ENCODE data around the gene GABRB3.

GABRB3 gene

DNA sequence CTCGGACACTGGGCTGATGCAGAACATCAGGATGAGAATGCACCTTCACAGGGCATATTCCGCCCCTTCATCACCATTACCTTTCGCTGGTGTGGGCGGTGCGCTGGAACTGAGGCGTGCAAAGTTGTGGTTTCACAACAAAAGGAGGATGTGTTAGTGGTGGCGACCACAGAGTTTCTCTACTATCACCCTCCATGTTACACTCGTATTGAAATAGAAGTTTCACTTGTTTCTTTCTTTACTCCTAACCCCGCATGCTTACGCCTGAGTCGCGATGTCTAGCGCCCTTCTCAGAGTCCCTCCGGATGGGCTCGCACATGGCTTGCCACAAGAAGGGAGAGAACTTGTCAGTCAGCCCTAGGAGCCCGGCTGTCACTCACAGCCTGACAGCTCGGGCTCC, 148.7 kb downstream of the GABRB3 start:
- DNase-seq = no peak

- no peak for DNase-seq
Measured at GRCh38 chr15:26623071-26623470, 149.8 kb downstream of the GABRB3 start.

DNA sequence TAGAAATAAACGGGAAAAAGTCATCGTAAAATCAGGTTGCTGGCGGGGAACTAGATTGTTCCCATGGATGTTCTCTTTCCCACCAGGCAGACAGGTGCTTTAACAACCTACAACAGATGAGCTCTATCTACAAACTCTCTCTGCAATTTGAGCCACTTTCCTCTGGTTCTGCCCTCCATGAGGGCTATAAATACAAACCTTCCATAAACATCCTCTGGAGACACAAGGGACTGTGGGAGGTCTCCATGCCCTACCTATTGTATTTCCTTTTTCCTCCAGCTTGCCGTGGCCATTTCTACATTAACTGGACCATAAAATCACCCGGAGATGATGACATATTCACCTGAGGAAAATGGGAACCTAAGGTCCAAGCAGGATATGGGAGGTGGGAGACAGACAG, 151.1 kb downstream of the GABRB3 start:
- DNase-seq = no peak

DNA sequence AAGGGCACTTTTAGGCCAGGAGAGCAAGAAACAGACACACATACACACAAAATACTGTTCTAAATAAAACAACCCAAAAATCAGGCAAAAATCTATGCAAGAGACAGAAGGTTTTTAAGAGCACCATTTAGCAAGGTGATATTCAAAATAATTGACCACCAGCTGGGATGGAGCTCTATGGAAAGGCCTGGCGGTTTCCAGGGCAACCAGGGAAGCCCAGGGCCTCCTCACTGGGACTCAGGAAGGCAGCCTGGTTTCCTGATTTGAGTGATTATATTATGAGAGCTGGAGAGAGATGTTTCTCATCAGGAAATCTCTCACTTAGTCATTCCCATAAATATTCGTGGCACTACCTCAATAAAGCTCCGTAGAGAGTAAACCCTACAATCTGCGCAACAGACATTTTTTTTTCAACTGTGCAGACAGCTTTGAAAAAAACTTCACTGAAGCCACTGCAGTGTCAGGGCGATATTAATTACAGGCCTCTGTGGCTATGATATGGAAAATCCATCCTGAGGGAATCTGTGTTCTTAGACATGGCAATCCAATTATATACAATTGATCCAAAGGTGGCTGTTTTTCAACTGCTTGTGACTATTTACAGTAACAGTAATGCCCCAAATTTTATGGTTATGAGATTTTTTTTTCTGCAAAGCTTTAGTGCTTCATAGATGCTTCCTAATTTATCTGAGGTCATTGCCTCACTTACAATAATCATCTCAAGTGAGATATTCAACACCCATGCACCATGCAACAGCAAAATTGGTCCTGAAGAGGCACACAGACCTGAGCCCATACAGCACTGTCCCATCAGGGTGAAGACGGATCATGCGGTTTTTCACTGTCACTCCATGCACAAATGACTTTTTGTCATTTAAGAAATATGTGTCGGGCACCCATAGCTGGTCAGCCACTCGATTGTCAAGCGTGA, 152.1 kb downstream of the GABRB3 start:
- DNase-seq = no peak

DNA sequence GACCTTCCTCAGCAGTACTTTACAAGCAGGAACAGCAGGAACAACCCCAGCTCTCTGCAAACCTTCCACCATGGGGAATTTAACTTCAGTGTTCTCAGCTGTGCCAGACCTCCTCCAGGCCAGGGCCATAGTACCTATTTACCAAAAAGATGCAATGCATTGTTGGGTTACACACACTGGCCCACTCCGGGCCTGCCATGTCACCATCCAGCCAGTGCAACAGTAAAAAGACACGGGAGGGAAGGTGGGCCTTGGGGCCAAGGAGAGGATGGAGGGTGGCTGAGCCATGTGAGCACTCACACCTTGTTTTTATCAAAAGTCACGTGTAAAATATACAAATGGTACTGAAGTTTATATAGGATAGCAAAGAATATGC, 157.0 kb downstream of the GABRB3 start:
- DNase-seq = no peak

DNA sequence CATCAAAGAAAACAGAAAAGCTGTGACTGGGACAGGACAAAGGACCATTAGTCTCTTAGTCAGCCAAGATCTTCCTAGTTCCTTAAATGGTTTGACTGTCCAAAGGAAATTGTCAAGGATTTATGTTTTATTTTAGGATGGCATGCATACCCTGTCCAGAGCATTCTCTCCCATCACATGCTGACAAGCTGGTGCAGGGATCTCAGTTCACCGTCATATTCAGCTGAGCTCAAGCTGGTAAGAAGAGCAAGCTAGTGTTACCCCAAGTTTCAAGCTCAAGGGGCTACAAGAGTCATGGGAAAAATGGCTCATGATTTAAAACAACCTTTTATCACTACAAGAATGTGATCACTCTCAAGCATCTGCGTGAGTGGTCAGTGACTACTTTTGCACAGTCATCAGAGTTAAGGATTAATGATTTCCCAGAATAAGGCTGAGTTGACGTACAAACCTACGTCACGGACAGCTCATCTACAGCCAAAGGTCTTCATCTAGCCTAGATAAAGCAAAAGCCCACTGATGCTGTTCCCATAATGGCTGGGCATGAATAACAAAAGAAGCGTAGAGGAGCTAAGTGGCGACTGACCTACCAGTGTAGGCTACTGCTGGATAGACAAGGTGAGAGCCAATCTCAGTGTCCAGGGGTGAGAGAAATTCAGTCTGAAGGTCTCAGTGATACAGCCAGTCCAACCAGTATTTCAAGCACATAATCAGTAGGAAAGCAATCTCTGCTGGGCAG, 157.5 kb downstream of the GABRB3 start:
- DNase-seq = no peak

GRCh38 chr15:26614734-26615133, 158.1 kb downstream of the GABRB3 start:
- DNase-seq = no peak

GRCh38 chr15:26598704-26599103, 174.2 kb downstream of the GABRB3 start:
- no peak for DNase-seq

DNA sequence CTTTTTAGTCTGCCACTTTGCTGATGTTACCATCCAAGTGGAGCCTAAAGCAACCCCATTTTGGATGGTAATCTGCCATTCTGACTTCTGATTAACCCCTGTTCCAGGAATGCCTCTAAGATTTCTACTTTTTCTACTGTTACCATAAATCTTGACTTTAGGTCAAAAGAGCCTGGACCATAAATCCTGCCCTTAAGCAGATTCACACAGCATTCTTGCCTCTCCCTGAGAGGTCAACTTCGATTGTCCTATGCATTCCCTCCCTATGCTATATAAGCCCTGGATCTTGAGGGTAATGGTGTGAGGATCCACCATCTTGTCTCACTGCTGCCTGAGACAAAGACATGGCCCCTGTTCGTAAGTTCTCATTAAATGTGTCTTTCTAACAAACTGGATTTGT, 177.3 kb downstream of the GABRB3 start:
- DNase-seq = no peak

- DNase-seq = no peak
Measured at GRCh38 chr15:26590676-26591075, 182.2 kb downstream of the GABRB3 start.

DNA sequence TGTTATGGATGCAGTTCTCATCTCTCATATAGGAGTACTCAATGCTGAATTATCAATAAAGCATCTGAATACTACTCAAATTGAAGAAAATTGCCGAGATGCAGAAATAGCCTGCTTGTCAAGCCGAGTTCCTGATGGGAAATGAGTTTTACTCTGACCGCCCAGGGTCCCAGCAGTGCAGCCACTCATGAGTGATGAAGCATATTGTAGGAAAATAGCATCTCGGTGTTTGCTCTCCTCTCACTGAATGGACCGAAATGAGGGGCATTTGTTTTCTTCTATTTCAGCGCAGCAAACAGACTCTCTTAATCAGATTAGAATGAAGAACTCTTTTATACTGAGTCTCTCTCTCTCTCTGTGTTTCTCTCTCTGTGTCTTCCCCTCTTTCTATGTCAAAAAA, 190.0 kb downstream of the GABRB3 start:
- DNase-seq = no peak

- DNase-seq = no peak
Measured at GRCh38 chr15:26580943-26581342, 191.9 kb downstream of the GABRB3 start.

DNA sequence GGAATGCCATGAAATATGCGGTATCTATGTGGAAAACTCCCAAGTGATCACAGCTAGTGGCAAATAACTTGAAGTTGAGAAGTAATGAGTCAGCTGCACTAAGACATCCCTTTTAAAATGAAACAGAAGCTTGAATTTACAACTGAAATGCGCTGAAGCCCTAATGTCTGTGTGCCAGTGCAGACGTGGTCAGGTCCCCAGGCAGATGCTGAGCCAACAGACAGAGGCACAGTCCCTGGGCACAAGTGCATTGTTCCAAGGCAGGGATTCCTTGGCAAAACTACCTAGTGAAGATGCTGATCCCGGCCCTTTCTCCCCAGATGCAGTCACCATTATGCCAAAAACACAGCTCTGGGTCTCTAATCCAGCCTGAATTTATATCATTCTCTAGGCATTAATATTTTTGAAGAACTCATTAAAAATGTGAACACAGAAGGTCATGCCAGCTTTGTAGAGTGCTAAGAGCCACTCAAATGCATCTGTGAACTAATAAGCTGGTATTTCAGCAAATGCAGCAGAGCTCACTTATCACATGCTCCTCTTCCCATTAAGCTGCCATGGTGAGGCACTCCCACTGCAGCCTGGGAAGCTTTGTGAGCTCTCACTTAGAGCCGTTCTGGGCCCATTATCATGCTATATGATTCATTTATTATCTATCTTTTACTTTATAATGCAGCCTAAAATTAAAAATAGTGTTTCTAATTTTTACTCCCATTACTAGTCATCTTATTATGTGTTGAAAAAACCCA, 200.1 kb downstream of the GABRB3 start:
- no peak for DNase-seq

- DNase-seq = no peak
Measured at GRCh38 chr15:26571346-26571745, 201.5 kb downstream of the GABRB3 start.

GRCh38 chr15:26565542-26565941, 207.3 kb downstream of the GABRB3 start:
- no peak for DNase-seq

- DNase-seq = no peak
Measured at GRCh38 chr15:26564361-26564760, 208.5 kb downstream of the GABRB3 start.

GRCh38 chr15:26562336-26562735, 210.5 kb downstream of the GABRB3 start:
- no peak for DNase-seq

GRCh38 chr15:26561896-26562295, 211.0 kb downstream of the GABRB3 start:
- no peak for DNase-seq

DNA sequence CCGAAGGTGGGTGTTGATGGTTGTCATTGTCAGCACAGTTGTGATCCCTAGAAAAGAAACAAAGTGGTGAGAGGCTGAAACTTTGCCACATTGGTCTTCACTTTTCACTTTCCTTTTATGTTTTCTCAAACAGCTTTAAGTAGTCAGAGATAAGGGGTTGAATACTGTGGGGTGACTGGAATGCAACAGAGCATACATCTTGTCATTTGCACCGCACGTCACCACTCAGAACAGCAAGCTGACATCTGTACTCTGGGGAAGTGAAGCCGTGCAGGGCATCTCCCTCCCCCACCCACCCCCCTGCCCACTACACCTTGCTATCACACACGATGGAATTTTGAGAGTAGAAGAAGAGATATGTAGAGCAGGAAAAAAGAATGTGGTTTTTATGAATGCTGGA, 211.7 kb downstream of the GABRB3 start:
- no peak for DNase-seq

DNA sequence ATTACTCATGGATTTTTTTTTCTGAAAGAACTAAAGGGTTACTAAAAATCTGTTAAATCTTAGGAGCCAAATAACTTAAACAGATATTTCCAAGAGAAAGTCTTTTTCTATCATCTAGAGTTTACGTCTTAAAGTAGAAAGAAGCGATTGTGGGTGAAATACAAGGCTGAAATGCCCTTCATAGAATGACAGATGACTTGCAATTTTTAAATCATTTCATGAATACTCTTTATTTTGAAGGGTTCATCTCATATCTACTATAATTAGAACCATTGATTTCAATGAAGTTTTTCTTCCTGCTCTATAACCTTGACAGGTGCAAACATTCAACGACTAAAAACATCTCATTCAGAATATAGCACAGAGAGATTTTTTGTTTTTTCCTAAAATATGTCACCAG, 217.0 kb downstream of the GABRB3 start:
- DNase-seq = no peak

DNA sequence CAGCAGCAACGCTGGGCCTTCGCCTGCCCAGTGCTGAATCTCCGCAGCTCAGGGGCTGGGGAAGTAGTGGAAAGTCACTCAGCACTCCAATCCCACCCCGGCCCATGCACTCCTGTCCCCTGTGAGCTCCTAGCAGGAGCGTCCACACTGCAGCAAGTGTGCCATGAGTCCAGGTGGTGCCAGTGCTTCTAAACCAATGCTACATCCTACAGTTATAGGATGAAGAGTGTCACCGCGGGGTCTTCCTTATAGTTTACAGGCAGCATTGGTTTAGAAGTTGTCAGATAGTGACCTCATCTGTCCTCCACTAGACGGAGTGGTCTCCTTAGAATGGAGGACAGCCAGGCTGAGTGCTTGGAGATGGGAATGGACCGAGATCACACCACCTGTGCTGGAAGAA, 221.4 kb downstream of the GABRB3 start:
- no peak for DNase-seq

DNA sequence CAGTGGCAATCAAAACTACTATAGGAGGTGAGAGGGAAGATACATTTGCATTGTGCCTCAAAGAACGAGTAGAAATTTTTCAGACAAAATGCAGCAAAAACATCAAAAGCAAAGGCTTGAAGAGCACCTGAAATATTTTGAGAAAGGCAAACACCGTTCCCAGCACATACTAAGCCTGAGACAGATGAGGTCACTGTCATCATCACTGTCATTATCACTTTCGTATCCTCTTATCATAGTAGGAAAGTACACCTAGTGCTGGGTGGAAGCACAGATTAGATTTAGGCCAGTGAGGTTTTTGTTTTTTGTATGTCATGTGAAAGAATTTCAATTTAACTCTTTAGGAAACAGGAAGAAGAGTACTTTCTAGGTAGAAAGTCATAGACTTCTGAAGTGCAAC, 222.0 kb downstream of the GABRB3 start:
- DNase-seq = no peak

GRCh38 chr15:26537663-26538062, 235.2 kb downstream of the GABRB3 start:
- DNase-seq = no peak

DNA sequence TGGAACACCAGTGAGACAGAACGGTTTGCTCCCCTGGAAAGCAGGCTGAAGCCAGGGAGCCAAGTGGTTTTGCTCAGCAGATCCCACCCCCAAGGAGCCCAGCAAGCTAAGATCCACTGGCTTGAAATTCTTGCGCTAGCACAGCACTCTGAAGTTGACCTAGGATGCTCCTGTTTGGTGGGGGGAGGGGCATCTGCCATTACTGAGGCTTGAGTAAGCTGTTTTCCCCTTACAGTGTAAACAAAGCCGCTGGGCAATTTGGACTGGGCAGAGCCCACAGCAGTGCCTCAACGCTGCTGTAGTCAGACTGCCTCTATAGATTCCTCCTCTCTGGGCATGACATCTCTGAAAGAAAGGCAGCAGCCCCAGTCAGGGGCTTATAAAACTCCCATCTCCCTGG, 241.4 kb downstream of the GABRB3 start:
- no peak for DNase-seq
